GM18511 (cell line): ENCODE measurements around the gene MIEN1.
"Not testable (repeated sequence)": the region's sequence is repeated elsewhere in the genome, so short reads cannot be mapped to it uniquely, and the experiment has no call there.

Experiments
- ATAC-seq: cut with Tn5 transposase; IDR thresholded peaks from one replicate; pipeline ENCODE4 v1.9.1; 2021; ENCODE audit warnings: mild to moderate bottlenecking, moderate library complexity; ENCODE audit not compliant: unreplicated experiment

The MIEN1 gene, protein sequence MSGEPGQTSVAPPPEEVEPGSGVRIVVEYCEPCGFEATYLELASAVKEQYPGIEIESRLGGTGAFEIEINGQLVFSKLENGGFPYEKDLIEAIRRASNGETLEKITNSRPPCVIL

DNA sequence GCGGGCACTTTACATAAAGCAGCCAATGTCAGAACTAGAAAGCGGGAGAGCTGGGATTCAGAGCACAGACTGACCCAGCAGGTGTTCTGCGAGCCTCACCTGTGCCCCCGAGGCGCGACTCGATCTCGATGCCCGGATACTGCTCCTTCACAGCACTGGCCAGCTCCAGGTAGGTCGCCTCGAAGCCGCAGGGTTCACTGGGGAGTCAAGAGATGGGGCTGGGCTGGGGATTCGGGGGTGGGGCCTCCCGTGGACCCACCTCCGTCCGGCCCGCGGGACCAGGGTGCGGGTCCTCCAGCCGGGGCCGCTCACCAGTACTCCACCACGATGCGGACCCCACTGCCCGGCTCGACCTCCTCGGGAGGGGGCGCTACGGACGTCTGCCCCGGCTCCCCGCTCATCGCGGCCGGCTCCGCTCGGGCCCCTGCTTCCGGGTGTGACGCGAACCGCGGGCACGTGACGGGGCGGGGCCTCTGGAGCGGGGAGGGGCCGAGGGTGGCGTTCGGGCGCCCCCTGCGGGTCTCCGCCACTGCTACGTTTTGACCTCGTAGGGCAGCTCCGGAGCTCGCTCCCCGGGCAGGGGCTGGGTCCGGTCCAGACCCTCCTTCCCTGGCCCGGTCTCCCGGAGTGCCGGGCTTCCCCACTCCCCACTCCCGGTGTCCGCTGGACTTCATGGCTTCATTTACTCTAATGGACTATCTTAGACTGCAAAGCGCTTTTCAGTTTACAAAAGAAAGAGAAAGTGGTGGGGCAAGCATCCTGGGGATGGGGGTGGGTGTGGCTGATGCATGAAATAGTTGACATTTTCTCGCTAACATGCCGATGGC lies at the start of gene MIEN1:
TSS of gene MIEN1 (minus strand) at position 438 of the 827 bp plus-strand sequence. CDS start at position 401, 37 bp downstream.
- ATAC-seq, result peak; percentile 86

DNA sequence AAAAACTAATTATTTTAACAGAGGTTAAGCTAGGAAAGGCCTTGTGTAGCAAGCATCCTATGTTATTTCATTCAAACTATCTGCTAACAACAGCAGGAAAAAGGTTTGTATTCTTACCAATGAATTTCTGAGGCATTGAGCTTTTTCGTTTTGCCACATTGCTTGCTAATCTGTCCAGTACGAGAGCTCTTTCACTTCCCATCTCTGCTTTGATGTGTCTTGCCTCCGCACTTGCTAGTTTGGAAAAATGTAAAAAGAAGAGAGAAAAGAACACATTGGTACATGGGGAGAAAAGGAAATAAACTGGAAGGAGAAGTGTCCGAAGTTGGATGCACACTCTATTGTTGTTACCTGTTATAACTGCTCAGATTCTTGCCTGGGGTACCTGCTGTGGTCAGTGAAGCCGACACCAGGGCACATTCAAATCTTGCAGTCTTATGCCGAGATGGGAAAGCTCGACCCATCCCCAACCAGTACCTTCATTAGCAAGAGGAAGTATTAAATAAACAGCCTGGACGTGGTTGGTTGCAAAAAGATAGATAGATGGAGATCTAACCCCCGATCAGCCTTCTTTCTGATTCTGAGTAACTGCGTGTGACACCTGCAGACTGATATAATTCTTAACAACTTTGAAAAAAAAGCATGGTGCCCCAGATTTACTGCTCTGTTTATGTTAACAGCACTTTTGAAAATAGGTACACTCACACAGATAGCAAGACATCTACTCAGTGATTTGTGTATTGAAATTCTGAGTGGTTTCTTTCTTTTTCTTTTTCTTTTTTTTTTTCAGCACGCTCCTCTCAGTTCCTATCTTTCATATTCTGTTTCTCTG lies 47.4 kb upstream of the MIEN1 start:
- ATAC-seq, result peak; percentile 68

DNA sequence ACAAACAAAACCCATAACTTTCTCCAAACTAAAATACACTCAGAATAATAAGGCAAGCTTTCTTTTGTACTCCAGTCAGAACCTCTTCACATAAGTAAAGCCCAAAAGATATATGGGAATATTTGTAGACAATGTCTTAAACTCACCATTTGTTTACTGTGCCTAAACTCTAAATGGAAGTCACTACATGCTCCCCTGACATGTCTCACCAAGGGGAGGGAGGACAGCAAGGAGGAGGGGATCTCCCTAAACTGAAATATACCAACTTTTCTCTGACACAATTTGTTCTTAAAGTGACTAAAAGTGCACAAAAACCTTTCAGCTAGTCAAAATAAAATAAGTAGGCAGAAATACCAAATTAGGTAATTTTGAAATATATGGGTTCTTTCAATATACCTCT lies 45.9 kb upstream of the MIEN1 start:
- ATAC-seq, result no peak

DNA sequence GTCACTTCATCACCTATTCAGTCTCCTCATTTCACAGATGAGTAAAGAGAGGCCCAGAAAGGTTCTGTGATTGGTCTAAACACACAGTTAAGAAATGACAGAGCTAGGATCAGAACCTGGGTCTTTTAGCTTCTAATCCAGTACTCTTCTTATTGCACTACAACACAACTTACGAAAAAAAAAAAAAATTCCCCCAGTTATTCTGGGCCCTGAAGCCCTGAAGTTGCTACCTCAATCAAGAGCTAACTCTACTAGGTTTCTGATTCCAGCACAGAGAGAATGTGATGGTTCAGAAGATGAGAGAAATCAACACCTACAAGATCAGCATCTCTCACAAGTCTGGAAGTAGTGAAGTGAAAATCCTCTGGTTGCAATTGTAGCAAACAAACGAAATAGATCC lies 44.7 kb upstream of the MIEN1 start:
- ATAC-seq, result no peak

DNA sequence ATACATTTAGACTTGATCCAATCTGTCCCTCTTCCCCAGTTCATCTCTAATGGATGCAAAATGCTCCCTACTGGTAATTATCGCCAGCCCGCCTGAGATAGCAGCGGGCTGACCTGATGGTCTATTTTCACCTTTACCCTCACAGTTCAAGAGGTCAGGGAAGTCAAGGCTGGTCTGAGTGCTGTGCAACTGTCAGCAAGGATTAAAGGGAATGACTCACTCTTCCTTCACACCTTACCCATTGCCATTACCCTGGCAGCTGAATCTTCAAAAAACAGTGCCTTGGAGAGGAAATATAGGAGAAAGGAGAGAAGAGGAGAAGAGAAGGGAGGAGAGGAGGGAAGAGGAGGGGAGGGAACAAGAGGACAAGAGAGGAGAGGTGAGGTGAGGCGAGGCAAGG lies 43.7 kb upstream of the MIEN1 start:
- no peak for ATAC-seq

DNA sequence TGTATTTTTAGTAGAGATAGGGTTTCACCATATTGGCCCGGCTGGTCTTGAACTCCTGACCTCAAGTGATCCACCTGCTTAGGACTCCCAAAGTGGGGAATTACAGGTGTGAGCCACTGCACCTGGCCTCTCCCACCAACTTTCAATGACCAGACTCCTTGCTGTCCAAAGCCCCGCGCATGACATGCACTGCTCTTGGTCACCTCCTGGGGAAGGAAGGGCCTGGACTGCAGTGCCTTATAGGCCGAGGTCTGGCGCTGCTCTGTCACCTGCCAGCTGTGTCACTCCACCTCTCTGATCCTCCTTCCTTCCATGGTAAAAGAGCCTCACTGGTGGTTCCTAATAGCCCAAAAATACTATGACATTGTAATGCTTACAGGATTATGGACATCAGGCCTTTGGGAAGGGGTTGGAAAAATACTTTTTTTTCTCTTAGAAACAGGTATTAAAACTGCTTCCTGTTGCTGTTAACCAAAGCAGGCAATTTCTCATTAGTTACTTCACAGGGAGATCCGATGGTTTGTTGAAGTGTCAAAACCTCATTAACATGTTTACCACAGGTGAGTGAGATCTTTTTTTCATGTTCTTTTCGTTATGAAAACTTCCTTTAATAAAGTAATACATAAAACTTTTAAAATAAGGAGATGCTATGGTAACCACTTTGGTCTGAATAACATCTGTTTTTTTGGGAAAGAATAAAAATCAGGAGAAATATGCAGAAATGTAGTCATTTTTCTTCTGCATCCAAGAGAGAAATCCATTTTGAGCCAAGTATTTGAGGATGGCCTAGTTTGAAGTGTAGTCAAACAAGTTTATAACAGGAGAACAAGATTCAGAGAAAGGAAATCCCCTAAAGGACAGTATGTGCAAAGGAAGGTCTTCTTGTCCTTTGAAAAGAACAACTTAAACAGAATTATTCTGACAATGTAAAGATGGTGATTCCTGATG lies 42.9 kb upstream of the MIEN1 start:
- ATAC-seq, result no peak

DNA sequence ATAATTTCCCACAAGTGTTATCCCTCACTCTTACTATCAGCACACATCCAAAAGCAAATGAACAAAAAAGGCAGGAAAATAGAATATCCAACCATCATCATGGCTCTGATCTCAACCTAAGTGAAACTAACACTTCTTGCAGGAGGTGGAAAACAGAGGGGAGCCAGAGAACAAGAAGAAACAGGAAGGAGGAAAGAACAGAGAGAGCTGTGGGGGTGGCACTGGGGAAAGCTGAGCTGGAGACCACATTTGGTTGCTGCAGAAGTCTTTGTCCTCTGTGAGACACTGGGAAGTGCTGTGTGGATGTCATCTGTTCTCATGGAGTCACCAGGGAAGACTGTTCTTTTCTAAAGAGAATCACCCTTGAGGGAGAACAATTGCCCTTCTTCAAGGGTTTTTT lies 42.1 kb upstream of the MIEN1 start:
- no peak for ATAC-seq

DNA sequence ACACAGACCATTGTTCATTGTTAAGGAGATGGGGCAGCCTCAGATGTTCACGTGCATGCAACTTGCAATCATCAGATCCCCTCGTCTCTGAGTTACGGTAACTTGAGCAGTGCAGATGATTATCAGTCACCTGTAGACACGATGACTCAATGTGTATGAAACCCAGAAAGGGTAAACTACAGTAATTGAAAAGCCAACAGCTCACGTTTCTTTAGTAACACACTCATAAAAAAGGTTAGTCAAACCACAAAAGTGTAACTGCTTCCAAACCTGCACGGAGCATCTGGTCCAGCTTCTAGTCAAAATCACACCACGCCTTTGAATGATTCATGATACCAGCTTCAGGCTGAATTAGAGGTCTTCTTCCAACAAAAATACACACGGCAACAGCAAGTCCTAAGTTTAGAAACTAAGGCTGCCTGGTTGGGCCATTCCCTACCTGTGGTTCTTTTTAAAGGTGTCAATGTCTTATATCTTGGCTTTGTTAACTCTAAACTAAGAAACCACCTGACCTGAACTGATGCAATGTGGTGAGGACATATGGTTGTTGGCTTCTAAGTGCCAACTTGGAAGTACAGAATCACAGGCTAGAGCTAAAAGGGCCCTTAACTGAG lies 39.7 kb upstream of the MIEN1 start:
- peak; percentile 68 for ATAC-seq

DNA sequence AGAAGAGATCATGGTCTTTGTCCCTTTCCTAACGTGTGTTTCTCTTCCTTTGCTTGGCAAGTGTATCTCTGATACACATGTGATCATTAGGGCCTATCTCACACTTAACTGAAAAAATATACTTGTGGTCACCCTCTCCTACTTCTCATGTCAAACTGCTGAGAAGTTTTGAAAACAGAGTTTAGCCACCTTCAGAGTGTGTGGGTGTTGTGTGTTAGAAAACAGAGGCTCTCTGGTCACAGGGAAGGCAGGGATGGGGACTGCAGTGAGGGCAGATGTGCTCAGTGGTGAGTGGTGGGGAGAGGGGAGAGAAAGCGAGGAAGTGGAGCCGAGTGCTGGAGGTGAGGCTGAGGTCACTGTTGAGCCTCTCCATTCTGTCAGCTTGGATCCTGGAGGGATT lies 36.8 kb upstream of the MIEN1 start:
- no peak for ATAC-seq

DNA sequence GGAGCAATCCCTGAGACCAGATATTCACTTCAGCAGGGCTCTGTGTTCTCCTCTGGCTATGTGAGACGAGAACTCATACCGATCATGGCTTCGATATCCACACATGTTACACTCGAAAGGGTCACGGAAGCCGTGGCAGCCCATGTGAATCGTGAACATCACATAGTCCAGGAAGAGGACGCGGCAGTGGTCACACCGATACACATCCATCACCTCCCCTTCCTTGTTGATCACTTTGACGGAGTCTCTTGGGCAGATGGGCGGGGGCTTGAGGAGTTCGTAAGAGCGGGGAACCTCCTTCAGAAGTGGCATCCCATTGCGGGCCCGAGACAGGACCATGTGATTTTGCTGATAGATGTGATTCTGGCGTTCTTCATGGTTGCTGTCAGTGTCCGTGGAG lies 35.4 kb upstream of the MIEN1 start:
- no peak for ATAC-seq

DNA sequence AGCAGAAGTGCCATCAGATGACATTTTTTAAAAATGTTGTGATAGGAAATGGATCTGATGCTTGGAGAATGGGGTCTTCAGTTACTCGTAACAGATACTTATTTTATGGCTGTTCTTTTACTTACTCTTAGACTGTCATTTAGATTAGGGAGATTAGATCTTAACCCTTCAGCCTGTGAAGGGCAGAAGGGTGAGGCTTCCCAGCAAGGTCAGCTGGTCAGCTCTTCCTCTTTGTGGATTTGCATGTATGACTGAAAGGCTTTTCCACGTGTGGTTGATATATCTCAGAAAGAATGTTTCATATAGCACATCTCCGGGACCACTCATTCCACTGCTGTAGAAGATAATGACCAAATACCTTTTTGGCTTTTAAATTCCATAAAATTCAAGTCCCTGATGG lies 34.8 kb upstream of the MIEN1 start:
- ATAC-seq, result no peak

DNA sequence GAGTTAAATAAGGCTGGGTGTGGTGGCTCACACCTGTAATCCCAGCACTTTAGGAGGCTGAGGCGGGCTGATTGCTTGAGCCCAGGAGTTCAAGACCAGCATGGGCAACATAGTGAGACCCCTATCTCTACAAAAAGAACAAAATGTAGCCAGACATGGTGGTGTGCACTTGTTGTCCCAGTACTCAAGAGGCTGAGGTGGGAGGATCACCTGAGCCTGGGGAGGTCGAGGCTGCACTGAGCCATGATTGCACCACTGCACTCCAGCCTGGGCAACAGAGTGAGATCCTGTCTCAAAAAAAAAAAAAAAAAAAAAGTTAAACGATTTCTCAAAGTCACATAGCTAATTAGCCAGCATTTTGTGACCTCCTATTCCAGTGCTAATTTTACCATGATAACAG lies 33.8 kb upstream of the MIEN1 start:
- not testable (repeated sequence) for ATAC-seq

DNA sequence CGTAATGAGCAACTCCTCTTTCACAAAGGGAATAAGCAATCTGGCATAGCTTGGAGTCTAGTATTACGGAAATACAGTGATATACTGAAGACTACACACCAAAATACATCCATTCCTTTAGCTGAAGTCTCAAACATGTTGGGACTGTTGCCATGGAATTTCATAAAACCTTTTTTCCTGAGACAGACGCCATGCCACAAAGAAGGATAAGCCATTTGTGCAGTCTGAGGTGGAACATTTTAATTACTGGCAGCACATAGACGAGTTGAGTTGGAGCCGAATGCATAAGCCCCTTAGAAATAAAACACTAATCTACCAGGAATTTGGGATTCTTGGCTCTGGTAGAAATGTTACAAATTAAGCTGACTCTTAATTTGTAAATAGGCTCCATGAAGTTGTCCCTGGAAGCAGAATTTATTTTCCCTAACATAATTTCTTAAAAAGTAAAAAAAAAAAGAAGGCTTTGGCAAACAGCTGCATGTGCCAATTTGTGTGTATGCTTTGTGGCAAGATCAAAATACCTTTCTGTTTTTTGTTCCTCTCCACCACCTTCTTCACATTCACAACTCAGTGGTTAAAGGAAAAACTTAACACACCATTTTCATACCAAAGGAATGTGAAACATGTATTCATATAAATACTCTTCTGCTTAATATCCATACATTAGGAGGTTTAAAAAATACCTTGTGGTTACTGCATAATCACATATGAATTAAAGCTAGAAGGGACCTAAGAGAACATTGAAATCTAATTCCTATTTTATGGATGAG lies 32.9 kb upstream of the MIEN1 start:
- no peak for ATAC-seq

DNA sequence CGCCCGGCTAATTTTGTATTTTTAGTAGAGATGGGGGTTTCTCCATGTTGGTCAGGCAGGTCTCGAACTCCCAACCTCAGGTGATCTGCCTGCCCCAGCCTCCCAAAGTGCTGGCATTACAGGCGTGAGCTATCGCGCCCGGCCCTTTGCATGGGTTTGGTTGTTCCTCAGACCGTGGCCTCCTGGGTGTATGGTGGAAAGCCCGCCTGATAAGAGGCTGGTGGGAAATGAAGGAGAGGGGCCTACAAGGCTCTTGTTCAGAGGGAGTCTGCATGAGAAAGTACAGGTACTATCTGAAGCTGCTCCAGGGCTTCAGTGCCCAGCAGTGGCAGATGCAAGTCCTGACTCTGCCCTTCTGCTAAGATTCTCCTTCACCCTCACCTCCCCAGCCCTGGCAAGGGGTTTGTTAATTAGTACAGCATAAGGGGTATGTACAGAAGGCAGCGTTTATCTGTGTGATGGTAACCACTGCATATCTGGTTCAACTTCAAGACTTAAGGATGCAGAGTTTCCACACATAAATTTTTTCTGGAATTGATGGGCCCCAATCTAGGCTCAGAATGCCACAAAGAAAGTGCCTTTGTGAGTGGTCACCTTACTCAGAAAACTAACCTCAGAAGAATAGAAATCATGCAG lies 31.6 kb upstream of the MIEN1 start:
- no peak for ATAC-seq

DNA sequence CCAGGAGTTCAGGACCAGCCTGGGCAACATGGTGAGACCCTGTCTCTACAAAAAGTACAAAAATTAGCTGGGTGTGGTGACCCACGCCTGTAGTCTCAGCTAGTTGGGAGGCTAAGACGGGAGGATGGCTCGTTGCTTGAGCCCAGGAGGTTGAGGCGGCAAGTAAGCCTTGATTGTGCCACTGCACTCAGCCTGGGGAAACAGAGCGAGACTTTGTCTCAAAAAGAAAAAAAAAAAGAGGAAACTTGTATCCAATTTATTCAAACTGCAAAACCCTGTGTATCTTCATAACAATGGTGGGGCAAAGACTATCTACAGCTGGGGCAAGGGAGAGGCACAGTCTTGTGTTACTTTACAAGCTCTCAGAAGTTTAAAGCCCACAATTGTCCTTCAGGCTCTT lies 28.9 kb upstream of the MIEN1 start:
- ATAC-seq, result no peak

DNA sequence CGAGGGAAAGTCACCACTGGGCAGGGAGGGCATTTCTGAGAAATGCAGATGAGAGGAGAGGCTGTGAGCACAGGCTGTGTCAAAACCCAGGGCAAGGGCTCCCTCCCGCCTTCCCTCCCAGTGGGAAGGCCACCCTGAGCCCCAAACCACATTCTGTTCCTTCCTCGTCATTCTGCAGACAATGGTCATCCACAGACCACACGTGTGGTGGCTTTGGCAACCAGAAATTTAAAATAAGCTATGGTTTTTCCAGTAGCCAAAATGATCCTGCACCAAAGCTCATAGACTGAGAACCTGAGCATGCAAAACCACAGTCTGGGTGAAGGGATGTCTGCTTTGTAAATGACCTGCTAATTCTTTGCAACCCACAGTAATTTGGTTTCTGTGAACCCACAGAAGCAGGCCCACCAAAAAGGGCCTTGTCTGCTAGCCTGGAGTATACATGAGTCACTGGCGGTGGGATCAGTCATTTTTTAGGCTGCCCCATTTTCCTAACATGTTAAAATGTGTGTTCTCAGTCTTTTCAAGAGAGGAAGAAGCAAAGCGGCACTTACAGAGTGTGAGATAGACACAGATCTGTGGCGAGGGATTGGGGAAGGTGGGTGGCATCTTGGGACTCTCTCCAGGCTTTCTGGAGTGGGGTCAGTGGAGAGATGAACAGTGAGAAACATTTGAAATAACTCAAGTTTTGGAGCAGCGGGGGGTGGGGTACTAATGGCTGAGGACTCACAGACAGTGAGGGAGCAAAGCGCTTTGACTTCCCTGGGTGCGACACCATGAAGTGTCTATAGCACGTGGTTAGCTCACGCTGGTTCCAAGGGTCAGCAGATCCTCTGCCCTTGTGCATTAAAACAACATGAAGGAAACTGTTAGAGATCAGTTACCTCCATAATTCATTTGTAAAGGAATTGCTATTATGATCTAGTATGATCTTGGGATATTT lies 27.9 kb upstream of the MIEN1 start:
- no peak for ATAC-seq

DNA sequence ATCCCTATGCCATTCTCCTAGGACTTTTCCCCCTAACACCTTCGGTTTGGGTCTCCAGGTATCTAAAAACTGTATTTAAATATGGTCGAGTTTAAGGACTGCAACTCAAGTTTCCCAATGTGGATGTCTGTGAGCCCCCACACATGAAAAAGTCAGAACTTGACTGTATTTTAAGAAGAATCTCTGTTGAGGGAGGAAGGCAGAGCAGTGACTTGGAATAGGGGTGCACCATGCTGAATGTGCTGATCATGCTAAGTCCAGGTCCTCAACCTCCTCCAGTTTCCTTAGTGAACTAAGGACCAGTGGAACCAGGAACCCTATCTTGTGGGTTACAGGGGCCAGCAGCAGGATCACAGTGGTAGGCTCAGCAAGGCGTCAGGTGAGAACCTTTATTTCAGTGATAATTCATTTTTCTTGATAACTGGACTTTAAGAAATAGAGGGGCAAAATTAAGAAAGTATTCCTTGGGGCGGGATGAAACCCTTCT lies 26.9 kb upstream of the MIEN1 start:
- no peak for ATAC-seq
